Measurements from ENCODE around the gene MED9. TPM values are rescaled to one million over a fixed set of nuclear protein-coding genes. Genes with fewer than 3 reads are reported as not detected.

MED9 gene
- total and polyA plus RNA-seq, 2 donors (not counting 3 experiments of a cell fraction or from before 2014, with no cell fraction given): 15.1 to 18.2 TPM

- POLR2A ChIA-PET: interaction anchor here (1.4 kb wide), 1 partner anchor 8 kb away, joined by 3 read pairs; the partner anchor contains the start of gene RASD1
- intact Hi-C loops (cut with micrococcal nuclease): no loop called here
Measured at GRCh38 chr17:17504341-17505140, 27.7 kb downstream of the MED9 start.

More at GRCh38 chr17:17504341-17505140, 27.7 kb downstream of the MED9 start:
- DNase-seq (ENCODE audit: low read depth, low spot score) (no peak), FAIRE-seq (no peak)
- CTCF ChIA-PET: interaction anchor here (1.3 to 4.0 kb wide), 3 partner anchors 8 to 148 kb away, joined by 3 to 33 read pairs (median 6); partner anchors contain the start of gene RASD1
- no peak overlapping the region for H3K27ac ChIP-seq (ENCODE audit: insufficient read depth, low read depth, low read length)
- dilution Hi-C loops (cut with MboI; ENCODE audit: extremely low pct_ligation_motif_present, low sequenced_read_pairs): no loop called here
- no peaks in the 10 kb centered on the region for H3K9me1 ChIP-seq (replicated peaks; ENCODE audit: control insufficient read depth, extremely low read depth, insufficient read depth, low read length)
- H3K4me3 ChIP-seq (replicated peaks in 1 of 3; ENCODE audit: insufficient read depth in 1 of 3, low read depth in 1 of 3, low read length in 3 of 3): no peak overlapping the region
- no peaks in the 10 kb centered on the region for H3K9me3 ChIP-seq (replicated peaks; ENCODE audit: control insufficient read depth, insufficient read depth, low read length)
- H3K4me2 ChIP-seq (ENCODE audit: insufficient read depth, low read length): no peak overlapping the region
- H3K36me3 ChIP-seq (ENCODE audit: control insufficient read depth in 2 of 2, extremely low read depth in 1 of 2, insufficient read depth in 2 of 2, low read length in 2 of 2): no peaks in the 10 kb centered on the region
- no peaks in the 10 kb centered on the region for H3K27me3 ChIP-seq (ENCODE audit: control insufficient read depth in 2 of 2, insufficient read depth in 2 of 2, low read length in 2 of 2)
- no peak overlapping the region for H2AFZ ChIP-seq (ENCODE audit: low read depth, low read length)
- H3K9ac ChIP-seq (replicated peaks; ENCODE audit: extremely low read depth, insufficient read depth, low read length): no peak overlapping the region
- no peaks in the 10 kb centered on the region for H4K20me1 ChIP-seq (replicated peaks; ENCODE audit: control insufficient read depth, extremely low read depth, insufficient read depth, low read length)
- TF ChIP-seq MAX (IDR thresholded peaks at IDR 0.05; ENCODE audit: insufficient read depth, insufficient read length) (no peak), EZH2 (IDR thresholded peaks at IDR 0.05; ENCODE audit: borderline replicate concordance, low read depth, low read length, severe bottlenecking) (no peak), JUN (IDR thresholded peaks at IDR 0.05; ENCODE audit: borderline replicate concordance, insufficient read depth, insufficient read length, low read depth) (no peak), MYC (IDR thresholded peaks at IDR 0.05; ENCODE audit: low read depth, low read length) (no peak), POLR2AphosphoS5 (IDR thresholded peaks at IDR 0.05; ENCODE audit: insufficient read depth, low read depth, low read length) (no peak), POLR2A (IDR thresholded peaks at IDR 0.05; ENCODE audit: low read depth, low read length) (no peak), FOS (IDR thresholded peaks at IDR 0.05; ENCODE audit: borderline replicate concordance, insufficient read depth, low read length) (no peak), GATA2 (IDR thresholded peaks at IDR 0.05; ENCODE audit: insufficient read depth, insufficient read length, low read depth, low read length) (no peak), CTCF (IDR thresholded peaks at IDR 0.05; ENCODE audit: extremely low read depth in 1 of 2, insufficient read depth in 1 of 2, low read depth in 1 of 2, low read length in 2 of 2) (no peak)
- no peaks in the 10 kb centered on the region for H3K4me1 ChIP-seq (ENCODE audit: control insufficient read depth, extremely low read depth, insufficient read depth, low read length)
- BruUV-seq (replicated peaks): no TSS peak
- no peaks in the 10 kb centered on the region for H3K79me2 ChIP-seq (ENCODE audit: control insufficient read depth, insufficient read depth, low read length)

Data from endothelial cell of umbilical vein (primary cell).